Hepatocyte (in vitro differentiated cells): ENCODE data around the gene AGAP5.

Experiments used
- CTCF ChIP-seq: fragments of 200-600 bp; sonication (generic); IDR thresholded peaks from 2 replicates; pipeline ENCODE4 v1.5.1; 2016; ENCODE audit warnings: antibody characterized with exemption, mild to moderate bottlenecking; ENCODE audit not compliant: poor library complexity
- EZH2 ChIP-seq: fragments of 200-600 bp; sonication (generic); IDR thresholded peaks from 2 replicates; pipeline ENCODE4 v1.6.1; 2016; ENCODE audit warnings: antibody characterized with exemption, mild to moderate bottlenecking, borderline replicate concordance
- EZH2phosphoT487 ChIP-seq: fragments of 200-600 bp; sonication (generic); IDR thresholded peaks from one replicate; pipeline ENCODE4 v1.6.1; 2018; ENCODE audit warnings: antibody characterized with exemption, mild to moderate bottlenecking, low read depth, moderate library complexity; ENCODE audit not compliant: unreplicated experiment, severe bottlenecking

GRCh38 chr10:73744664-73744975 lies 46.7 kb upstream of the AGAP5 start:
- TF ChIP-seq CTCF: no peak
- TF ChIP-seq EZH2: no peak
- no peak for TF ChIP-seq EZH2phosphoT487
